ENCODE data around the gene CBR1.

CBR1 gene

GRCh38 chr21:36027347-36027746, 42.5 kb upstream of the CBR1 start:
- DNase-seq (ENCODE audit: low read depth, low spot score) = no peak
- H3K4me3 ChIP-seq (ENCODE audit: low read depth, low read length) = no peak overlapping the region
- ChIA-PET POLR2A (interaction anchor here (0.7 kb wide), 2 partner anchors 174 to 1257 kb away, joined by 3 to 5 read pairs; no protein-coding TSS in a partner anchor), CTCF (interaction anchor here (0.9 to 3.7 kb wide), 25 partner anchors 10 to 1659 kb away, joined by 3 to 30 read pairs (median 4); no protein-coding TSS in a partner anchor)
- TF ChIP-seq CTCF (IDR thresholded peaks at IDR 0.05; ENCODE audit: insufficient read depth, low read length, missing control alignments) = no peak

GRCh38 chr21:36028127-36029069, 41.4 kb upstream of the CBR1 start:
- TF ChIP-seq CTCF (IDR thresholded peaks at IDR 0.05; ENCODE audit: insufficient read depth, low read length, missing control alignments) = peak; percentile 91
- CTCF ChIA-PET = interaction anchor here (0.7 to 3.7 kb wide), 35 partner anchors 8 to 1660 kb away, joined by 3 to 30 read pairs (median 4); no protein-coding TSS in a partner anchor
- DNase-seq (ENCODE audit: low read depth, low spot score) = no peak
- peak overlapping the region; percentile 12; the same call in 1 of the 2 replicates for H3K4me3 ChIP-seq (ENCODE audit: low read depth, low read length)
- POLR2A ChIA-PET = interaction anchor here (0.7 kb wide), 1 partner anchor 1258 kb away, joined by 5 read pairs; no protein-coding TSS in a partner anchor

DNA sequence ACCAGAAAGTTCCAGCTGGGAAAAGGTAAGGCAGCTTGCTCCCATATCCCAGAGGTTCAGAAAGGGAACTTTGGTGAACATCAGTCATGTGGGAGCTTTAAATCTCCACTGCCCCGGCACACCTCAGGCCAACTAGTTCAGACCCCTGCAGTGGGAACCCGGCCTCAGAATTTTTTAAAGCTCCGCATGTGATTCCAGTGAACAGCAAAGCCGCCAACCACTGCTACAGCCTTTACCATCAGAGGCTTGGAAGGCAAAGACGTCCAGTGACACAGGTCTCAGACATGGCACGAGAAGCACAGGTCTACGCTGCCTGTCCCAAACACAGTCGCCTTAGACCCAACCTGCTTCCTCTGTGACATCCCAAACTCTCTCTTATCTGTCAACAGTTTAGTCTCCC, 40.5 kb upstream of the CBR1 start:
- ChIA-PET POLR2A (no interaction called here), CTCF (interaction anchor here (0.7 to 3.7 kb wide), 14 partner anchors 8 to 1337 kb away, joined by 3 to 30 read pairs (median 5); no protein-coding TSS in a partner anchor)
- no peak overlapping the region for H3K4me3 ChIP-seq (ENCODE audit: low read depth, low read length)
- TF ChIP-seq CTCF (IDR thresholded peaks at IDR 0.05; ENCODE audit: insufficient read depth, low read length, missing control alignments) = no peak
- no peak for DNase-seq (ENCODE audit: low read depth, low spot score)

- H3K4me3 ChIP-seq (ENCODE audit: low read depth, low read length) = no peak overlapping the region
- CTCF ChIA-PET = interaction anchor here (0.6 to 3.7 kb wide), 5 partner anchors 10 to 1338 kb away, joined by 3 to 23 read pairs (median 4); no protein-coding TSS in a partner anchor
- POLR2A ChIA-PET = interaction anchor here (0.9 kb wide), 1 partner anchor 29 kb away, joined by 3 read pairs; no protein-coding TSS in a partner anchor
- TF ChIP-seq CTCF (IDR thresholded peaks at IDR 0.05; ENCODE audit: insufficient read depth, low read length, missing control alignments) = no peak
- no peak for DNase-seq (ENCODE audit: low read depth, low spot score)
These were observed 39.1 kb upstream of the CBR1 start for GRCh38 chr21:36030581-36031189.

DNA sequence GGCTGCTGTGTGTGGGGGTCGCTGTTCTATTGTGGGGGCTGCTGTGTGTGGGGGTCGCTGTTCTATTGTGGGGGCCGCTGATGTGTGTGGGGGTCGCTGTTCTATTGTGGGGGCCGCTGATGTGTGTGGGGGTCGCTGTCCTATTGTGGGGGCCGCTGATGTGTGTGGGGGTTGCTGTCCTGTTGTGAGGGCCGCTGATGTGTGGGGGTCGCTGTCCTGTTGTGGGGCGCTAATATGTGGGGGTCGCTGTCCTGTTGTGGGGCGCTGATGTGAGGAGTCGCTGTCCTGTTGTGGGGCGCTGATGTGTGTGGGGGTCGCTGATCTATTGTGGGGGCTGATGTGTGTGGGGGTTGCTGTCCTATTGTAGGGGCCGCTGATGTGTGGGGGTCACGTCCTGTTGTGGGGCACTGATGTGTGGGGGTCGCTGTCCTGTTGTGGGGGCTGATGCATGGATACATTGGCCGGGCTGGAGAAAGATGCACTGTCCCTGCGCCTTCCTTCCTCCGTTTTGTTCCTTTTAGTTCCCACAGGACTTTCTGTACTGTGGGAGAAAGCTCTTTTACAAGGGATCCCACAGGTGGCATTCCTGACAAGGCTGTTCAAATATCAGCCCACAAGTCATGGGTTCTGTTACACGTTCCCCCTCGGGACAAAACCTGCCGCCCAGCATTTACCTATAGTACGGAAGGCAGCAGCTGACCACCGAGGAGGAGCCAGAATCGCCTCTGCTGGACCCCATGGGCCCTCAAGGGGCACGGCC, 37.0 kb upstream of the CBR1 start:
- CTCF ChIA-PET = no interaction called here
- TF ChIP-seq CTCF (IDR thresholded peaks at IDR 0.05; ENCODE audit: insufficient read depth, low read length, missing control alignments) = no peak
- POLR2A ChIA-PET = no interaction called here
- no peak overlapping the region for H3K4me3 ChIP-seq (ENCODE audit: low read depth, low read length)
- no peak for DNase-seq (ENCODE audit: low read depth, low spot score)
